Panc1 (cell line): ENCODE data around the gene C9orf85. TPM values are rescaled to one million over a fixed set of nuclear protein-coding genes. Genes with fewer than 3 reads are reported as not detected.

ENCODE experiments used
- ATAC-seq: fragments of 200-7000 bp; cut with Tn5 transposase; 2 replicates; pipeline ENCODE4 v1.9.1; 2020; ENCODE audit warnings: mild to moderate bottlenecking, moderate library complexity
- BruUV-seq: library from RNA; stranded (reverse); fragments of 400-500 nt; replicated peaks from 2 replicates; lab custom pipeline; 2021; lab: Mats Ljungman, UMichigan
- CTCF ChIA-PET: fragments of 300-600 bp; sonication (Branson Sonifier 250); formaldehyde crosslinking; loops from one replicate; lab custom pipeline; 2022; ENCODE audit warnings: antibody characterized with exemption; lab: Charles Lee
- POLR2A ChIA-PET: fragments of 300-600 bp; sonication (Branson Sonifier 250); formaldehyde crosslinking; loops from one replicate; lab custom pipeline; 2022; ENCODE audit warnings: antibody characterized with exemption; lab: Charles Lee
- DNase-seq: peaks from one replicate; pipeline ENCODE4 v3.0.0-alpha.2; 2010; ENCODE audit warnings: low read depth, low spot score
- H3K27ac ChIP-seq: 2 replicates; pipeline ENCODE4 v1.5.1; 2011; ENCODE audit warnings: mild to moderate bottlenecking, low read length, inconsistent platforms
- H3K27me3 ChIP-seq: fragments of 200-500 bp; sonication (Bioruptor generic); 2 replicates; pipeline ENCODE4 v1.6.0; 2014; ENCODE audit warnings: low read length, inconsistent platforms; ENCODE audit not compliant: control insufficient read depth, insufficient read depth
- H3K36me3 ChIP-seq: fragments of 200-500 bp; sonication (Bioruptor generic); 2 replicates; pipeline ENCODE4 v1.5.1; 2014; ENCODE audit warnings: inconsistent platforms, mild to moderate bottlenecking, low read length, moderate library complexity; ENCODE audit not compliant: control insufficient read depth, insufficient read depth
- H3K4me1 ChIP-seq: 2 replicates; pipeline ENCODE4 v1.5.1; 2011; ENCODE audit warnings: inconsistent platforms, mild to moderate bottlenecking, low read length, moderate library complexity; ENCODE audit not compliant: control insufficient read depth, insufficient read depth
- H3K4me3 ChIP-seq, 2 experiments: 2 replicates each; pipeline ENCODE4 v1.5.1; 2011 to 2012; ENCODE audit warnings: low read depth in 2 of 2, low read length in 2 of 2, mild to moderate bottlenecking in 2 of 2, inconsistent platforms in 1 of 2, moderate library complexity in 1 of 2
- H3K9me3 ChIP-seq: fragments of 200-500 bp; sonication (Bioruptor generic); 2 replicates; pipeline ENCODE4 v1.5.1; 2014; ENCODE audit warnings: low read depth, mild to moderate bottlenecking, inconsistent platforms, low read length, moderate library complexity; ENCODE audit not compliant: control insufficient read depth, insufficient read depth
- CTCF ChIP-seq: fragments of 450-650 bp; IDR thresholded peaks from 2 replicates; pipeline ENCODE4 v1.5.1; 2017; ENCODE audit warnings: mild to moderate bottlenecking
- POLR2AphosphoS5 ChIP-seq: IDR thresholded peaks from 2 replicates; pipeline ENCODE4 v1.6.1; 2012; ENCODE audit warnings: mild to moderate bottlenecking, low read depth, low read length, moderate library complexity
- REST ChIP-seq, 2 experiments: IDR thresholded peaks; 2 replicates each; pipeline ENCODE4 v1.6.1; 2011 to 2012; ENCODE audit warnings: low read depth in 2 of 2, control low read depth in 1 of 2, low read length in 1 of 2, mild to moderate bottlenecking in 1 of 2, moderate library complexity in 1 of 2; ENCODE audit not compliant: insufficient read depth in 1 of 2
- SIN3A ChIP-seq: IDR thresholded peaks from 2 replicates; pipeline ENCODE4 v1.6.1; 2012; ENCODE audit warnings: low read depth, mild to moderate bottlenecking, low read length, moderate library complexity, borderline replicate concordance; ENCODE audit not compliant: insufficient read depth
- TCF7L2 ChIP-seq: IDR thresholded peaks from 2 replicates; pipeline ENCODE4 v1.6.1; 2011; ENCODE audit warnings: mild to moderate bottlenecking, low read depth, low read length, inconsistent platforms
- in situ Hi-C: cut with HindIII; loops from 2 replicates; pipeline ENCODE4 v1.10.0; 2016; ENCODE audit warnings: low sequenced_read_pairs, low pct_unique_long_range_greater_than_20kb
- intact Hi-C: fragments of 100-400 bp; cut with micrococcal nuclease; formaldehyde crosslinking; loops from one replicate; pipeline ENCODE4 v1.10.0; 2022; ENCODE audit not compliant: unreplicated experiment
- total RNA-seq: library from RNA; stranded (reverse); gene quantifications from one replicate; pipeline ENCODE4 v1.2.1, GENCODE V29; 2021; ENCODE audit not compliant: unreplicated experiment

The C9orf85 gene
- total RNA-seq, 1 experiment from 2014 or later: 8.0 TPM

GRCh38 chr9:71915495-71915894 is 4.1 kb downstream of the C9orf85 start:
- in situ Hi-C loops: no loop called here
- ATAC-seq: no peak
- no peaks in the 10 kb centered on the region for H3K9me3 ChIP-seq
- H3K4me1 ChIP-seq: peaks cover 8% of the 10 kb centered on the region; the same call in 1 of the 2 replicates
- H3K27me3 ChIP-seq: no peaks in the 10 kb centered on the region
- H3K4me3 ChIP-seq: no peak overlapping the region
- ChIA-PET CTCF (no interaction called here), POLR2A (no interaction called here)
- H3K27ac ChIP-seq: no peak overlapping the region
- no peak for TF ChIP-seq REST (IDR thresholded peaks at IDR 0.05; ENCODE audit: insufficient read depth in 1 of 2, low read depth in 2 of 2, low read length in 1 of 2)
- no peak for TF ChIP-seq TCF7L2
- BruUV-seq: no TSS peak
- no peak for DNase-seq
- intact Hi-C loops: loop anchor here (10.0 kb wide), 1 partner anchor 109 kb away; no protein-coding TSS in a partner anchor
- H3K36me3 ChIP-seq: peaks cover 5% of the 10 kb centered on the region

- TF ChIP-seq SIN3A (no peak), REST (IDR thresholded peaks at IDR 0.05; ENCODE audit: insufficient read depth in 1 of 2, low read depth in 2 of 2, low read length in 1 of 2) (no peak), CTCF (no peak), TCF7L2 (no peak), POLR2AphosphoS5 (no peak)
- DNase-seq (no peak), ATAC-seq (no peak)
- H3K9me3 ChIP-seq: no peaks in the 10 kb centered on the region
- peaks cover 8% of the 10 kb centered on the region for H3K4me1 ChIP-seq
- BruUV-seq: no TSS peak
- in situ Hi-C loops: no loop called here
- intact Hi-C loops: loop anchor here (10.0 kb wide), 1 partner anchor 108 kb away; no protein-coding TSS in a partner anchor
- ChIA-PET CTCF (no interaction called here), POLR2A (no interaction called here)
- no peak overlapping the region for H3K4me3 ChIP-seq
- H3K27me3 ChIP-seq: no peaks in the 10 kb centered on the region
- H3K27ac ChIP-seq: no peak overlapping the region
- peaks cover 2% of the 10 kb centered on the region for H3K36me3 ChIP-seq
Observed at GRCh38 chr9:71916834-71917534, 5.5 kb downstream of the C9orf85 start.
